GM19395 (cell line): ENCODE measurements around the gene FUT4.
"Not testable (repeated sequence)": the region's sequence is repeated elsewhere in the genome, so short reads cannot be mapped to it uniquely, and the experiment has no call there.

ENCODE experiments used
- ATAC-seq: cut with Tn5 transposase; IDR thresholded peaks from one replicate; pipeline ENCODE4 v1.9.1; 2021; ENCODE audit warnings: mild to moderate bottlenecking, moderate library complexity; ENCODE audit not compliant: unreplicated experiment

FUT4 gene

DNA sequence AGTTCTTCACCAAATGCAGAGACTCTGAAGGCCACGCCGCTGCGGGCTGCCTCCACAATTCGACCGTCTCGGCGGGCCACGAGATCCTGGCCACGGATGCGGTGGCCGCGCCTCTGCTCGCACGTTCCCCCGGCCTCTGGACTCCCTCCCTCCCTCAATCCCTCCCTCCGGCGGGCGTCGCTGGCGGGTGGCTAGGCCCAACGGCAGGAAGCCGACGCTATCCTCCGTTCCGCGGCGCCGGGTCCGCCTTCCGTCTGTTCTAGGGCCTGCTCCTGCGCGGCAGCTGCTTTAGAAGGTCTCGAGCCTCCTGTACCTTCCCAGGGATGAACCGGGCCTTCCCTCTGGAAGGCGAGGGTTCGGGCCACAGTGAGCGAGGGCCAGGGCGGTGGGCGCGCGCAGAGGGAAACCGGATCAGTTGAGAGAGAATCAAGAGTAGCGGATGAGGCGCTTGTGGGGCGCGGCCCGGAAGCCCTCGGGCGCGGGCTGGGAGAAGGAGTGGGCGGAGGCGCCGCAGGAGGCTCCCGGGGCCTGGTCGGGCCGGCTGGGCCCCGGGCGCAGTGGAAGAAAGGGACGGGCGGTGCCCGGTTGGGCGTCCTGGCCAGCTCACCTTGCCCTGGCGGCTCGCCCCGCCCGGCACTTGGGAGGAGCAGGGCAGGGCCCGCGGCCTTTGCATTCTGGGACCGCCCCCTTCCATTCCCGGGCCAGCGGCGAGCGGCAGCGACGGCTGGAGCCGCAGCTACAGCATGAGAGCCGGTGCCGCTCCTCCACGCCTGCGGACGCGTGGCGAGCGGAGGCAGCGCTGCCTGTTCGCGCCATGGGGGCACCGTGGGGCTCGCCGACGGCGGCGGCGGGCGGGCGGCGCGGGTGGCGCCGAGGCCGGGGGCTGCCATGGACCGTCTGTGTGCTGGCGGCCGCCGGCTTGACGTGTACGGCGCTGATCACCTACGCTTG is at the start of gene FUT4:
FUT4 (plus strand) TSS at position 227 of the 951 bp plus-strand sequence; CDS start at position 440, 213 bp downstream.
- peak; percentile 85 for ATAC-seq

GRCh38 chr11:94494126-94494680 is 49.5 kb upstream of the FUT4 start:
- peak; percentile 74 for ATAC-seq

GRCh38 chr11:94500181-94500580 is 43.5 kb upstream of the FUT4 start:
- ATAC-seq: no peak

- ATAC-seq: no peak
These were observed 42.2 kb upstream of the FUT4 start for GRCh38 chr11:94501522-94501921.

GRCh38 chr11:94504689-94505293 is 38.9 kb upstream of the FUT4 start:
- ATAC-seq: peak; percentile 77

- ATAC-seq: not testable (repeated sequence)
These were observed 37.2 kb upstream of the FUT4 start for GRCh38 chr11:94506513-94506912.

GRCh38 chr11:94507485-94507884 is 36.2 kb upstream of the FUT4 start:
- ATAC-seq: no peak

DNA sequence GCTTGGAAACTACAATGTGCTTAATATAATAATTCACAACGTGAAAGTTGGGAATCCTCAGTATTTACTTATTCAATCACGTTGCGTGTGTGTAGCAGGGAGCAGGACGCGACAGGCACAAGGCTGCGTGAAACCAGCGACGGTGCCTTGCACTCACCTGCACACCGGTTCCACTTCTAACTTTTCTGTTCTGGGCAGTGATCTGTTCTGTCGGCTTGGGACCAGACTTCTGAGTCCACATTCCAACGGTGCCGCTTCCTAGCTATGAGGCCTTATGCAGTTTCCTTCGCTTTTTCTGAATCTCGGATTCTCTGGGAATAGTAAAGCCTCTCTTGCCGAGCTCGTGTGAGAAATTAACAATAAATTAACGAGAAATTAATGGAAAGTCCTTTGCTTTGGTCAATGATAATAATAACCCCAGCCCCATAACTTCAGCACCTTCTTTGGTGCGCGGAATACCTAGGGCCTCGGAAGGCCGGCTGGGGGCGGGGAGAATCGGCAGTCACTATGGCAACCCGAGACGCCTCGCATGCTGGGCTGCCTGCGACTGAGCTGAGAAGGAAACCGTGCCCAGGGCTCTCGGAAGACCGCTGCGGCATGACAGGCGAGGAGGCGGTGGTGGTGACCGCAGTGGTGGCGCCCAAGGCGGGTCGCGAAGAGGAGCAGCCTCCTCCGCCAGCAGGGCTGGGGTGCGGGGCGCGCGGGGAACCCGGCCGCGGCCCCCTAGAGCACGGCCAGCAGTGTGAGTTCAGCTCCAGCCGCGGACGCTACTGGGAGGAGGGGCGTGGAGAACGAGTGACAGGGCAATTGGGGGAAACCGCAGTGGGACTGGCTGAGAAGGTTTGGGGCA is 31.6 kb upstream of the FUT4 start, which contains the start of gene C11orf97:
C11orf97 (plus strand) TSS at position 530 of the 850 bp plus-strand sequence; CDS start at position 598, 68 bp downstream.
- peak; percentile 81 for ATAC-seq

DNA sequence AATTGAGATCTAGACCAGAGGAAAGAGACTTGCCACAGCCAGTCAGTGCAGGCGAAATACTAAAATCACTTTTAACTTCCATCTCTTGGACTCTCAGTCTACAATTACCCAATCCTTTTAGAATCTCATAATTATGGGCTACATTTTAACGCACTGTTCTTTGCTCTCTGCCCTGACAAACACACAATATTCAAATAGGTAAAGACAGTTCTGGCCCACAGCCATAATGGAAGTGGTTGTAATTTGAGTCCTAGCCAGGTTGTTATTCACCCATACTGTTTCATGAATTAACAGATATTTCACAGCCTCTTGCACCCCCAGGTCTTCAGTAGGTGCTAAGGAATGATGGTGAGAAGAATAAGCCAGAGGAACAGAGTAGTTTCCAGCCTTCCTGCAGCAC is 30.6 kb upstream of the FUT4 start:
- ATAC-seq: no peak

- no peak for ATAC-seq
These were observed 28.3 kb upstream of the FUT4 start for GRCh38 chr11:94515398-94515797.

- no peak for ATAC-seq
These were observed 27.0 kb upstream of the FUT4 start for GRCh38 chr11:94516725-94517124.

DNA sequence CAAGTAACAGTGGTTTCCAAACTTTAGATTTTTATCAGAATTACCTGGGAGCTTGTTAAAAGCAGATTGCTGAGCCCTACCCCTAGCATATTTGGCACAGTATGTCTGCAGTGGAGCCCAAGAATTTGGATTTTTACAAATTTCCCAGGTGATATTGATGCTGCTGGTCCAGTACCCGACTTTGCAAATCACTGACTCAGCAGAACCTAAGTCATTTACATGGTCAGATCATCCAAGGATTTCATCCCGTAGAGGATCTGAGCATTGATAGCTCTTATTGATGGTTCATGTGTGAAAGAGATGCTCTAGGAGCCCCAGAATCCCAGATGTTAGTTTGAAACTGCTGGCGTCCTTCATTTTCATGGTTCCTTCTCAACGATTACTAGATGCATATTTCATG is 25.4 kb upstream of the FUT4 start:
- ATAC-seq: no peak

- peak; percentile 48 for ATAC-seq
These were observed 24.1 kb upstream of the FUT4 start for GRCh38 chr11:94519478-94520084.

- ATAC-seq: peak; percentile 55
These were observed 22.0 kb upstream of the FUT4 start for GRCh38 chr11:94521684-94522083.

- ATAC-seq: no peak
These were observed 19.4 kb upstream of the FUT4 start for GRCh38 chr11:94524341-94524740.

DNA sequence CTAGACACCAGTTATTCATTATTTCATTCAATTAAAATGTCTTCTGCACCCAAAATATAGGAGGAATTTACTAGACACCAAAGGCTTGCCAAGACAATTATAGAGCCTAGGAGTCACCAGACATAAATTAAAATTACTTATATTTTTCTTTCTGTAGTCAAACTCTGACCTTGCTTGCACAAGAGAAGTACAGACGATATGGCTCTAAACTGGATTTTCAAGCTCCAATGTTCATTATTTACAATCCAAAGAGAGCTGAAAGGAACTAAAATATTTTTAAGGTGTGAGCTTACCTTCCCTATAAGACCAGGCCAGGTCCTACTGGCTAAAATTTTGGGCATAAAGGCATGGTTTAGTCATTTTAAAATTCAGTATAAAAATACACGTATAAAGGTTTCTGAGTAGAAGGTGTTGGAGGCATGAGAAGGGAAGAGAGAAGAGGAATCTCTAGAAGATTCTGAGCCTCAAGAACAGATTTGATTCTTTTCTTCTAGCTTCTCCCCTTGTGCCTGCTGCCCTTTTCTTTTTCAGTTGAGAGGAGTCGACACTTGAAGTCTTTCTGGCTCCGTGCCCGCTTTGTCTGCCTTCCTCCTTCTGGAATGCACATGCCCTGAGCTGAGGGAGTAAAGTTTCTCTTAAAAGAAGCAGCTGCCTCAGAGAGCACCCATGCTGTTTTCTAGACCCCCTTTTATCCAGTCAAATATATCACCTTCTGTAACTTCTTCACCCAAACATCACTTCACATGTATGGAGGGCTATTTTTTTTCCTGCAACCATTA is 18.0 kb upstream of the FUT4 start:
- ATAC-seq: no peak

GRCh38 chr11:94526645-94527438 is 16.9 kb upstream of the FUT4 start:
- no peak for ATAC-seq

DNA sequence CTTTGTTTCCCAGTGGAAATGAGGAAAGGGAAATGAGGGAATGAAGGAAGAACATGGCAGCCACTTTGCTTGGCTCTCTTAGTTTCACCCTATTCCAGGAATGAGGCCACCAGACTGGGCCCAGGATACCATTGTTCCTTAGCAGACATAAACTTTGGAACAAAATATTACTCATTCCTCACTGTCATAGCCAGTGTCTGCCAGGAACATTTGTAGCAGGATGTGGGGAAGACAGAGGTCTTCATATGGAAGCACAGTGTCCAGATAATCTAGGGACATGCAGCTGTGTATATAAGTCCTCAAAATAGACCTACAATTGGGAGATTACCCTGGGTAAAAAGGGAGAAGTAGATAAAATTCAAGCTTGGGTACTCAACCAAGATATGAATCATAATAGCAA is 15.2 kb upstream of the FUT4 start:
- ATAC-seq: no peak

DNA sequence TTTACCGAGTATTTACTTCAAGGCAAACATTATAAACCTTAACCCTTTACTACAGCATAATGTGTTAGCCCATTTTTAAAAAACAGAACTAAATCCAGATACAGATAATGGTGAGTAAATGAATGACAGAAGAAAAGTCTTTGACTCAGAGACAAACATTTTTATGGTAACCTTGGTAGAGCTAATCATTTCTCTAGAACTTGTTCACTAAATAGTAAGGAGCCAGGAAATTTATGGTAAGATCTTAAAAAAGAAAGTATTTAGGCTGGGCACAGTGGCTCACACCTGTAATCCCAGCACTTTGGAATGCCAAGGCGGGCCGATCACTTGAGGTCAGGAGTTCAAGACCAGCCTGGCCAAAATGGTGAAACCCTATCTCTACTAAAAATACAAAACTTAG is 11.5 kb upstream of the FUT4 start:
- ATAC-seq: no peak
